Peyer's patch (tissue), 4 donors: ENCODE measurements around the gene U2AF1. TPM values are rescaled to one million over a fixed set of nuclear protein-coding genes. Genes with fewer than 3 reads are reported as not detected.
A peak's percentile ranks its signal among the peaks of the same experiment; 100 is the strongest.
"Not testable (repeated sequence)": the region's sequence is repeated elsewhere in the genome, so short reads cannot be mapped to it uniquely, and the experiment has no call there.

Source experiments
- DNase-seq, 3 donors: peaks; one replicate each; pipeline ENCODE4 v3.0.0-alpha.2; 2017 to 2019
- H3K27ac ChIP-seq, 4 donors: fragments of 200-600 bp; sonication (generic); one replicate each; pipeline ENCODE4 v1.5.1; 2016 to 2019
- H3K27me3 ChIP-seq, 2 donors: fragments of 200-600 bp; sonication (generic); one replicate each; pipeline ENCODE4 v1.5.1; 2019
- H3K36me3 ChIP-seq, 3 donors: fragments of 200-600 bp; sonication (generic); one replicate each; pipeline ENCODE4 v1.5.1; 2016 to 2019
- H3K4me1 ChIP-seq, 4 donors: fragments of 200-600 bp; sonication (generic); one replicate each; pipeline ENCODE4 v1.5.1; 2016 to 2019
- H3K4me3 ChIP-seq, 4 donors: fragments of 200-600 bp; sonication (generic); 1 replicate in 3 of 4; 2 replicates in 1 of 4; pipeline ENCODE4 v1.5.1; 2016 to 2019; ENCODE audit warnings: mild to moderate bottlenecking in 1 of 4
- H3K9me3 ChIP-seq, 4 donors: fragments of 200-600 bp; sonication (generic); one replicate each; pipeline ENCODE4 v1.5.1; 2016 to 2019; ENCODE audit warnings: mild to moderate bottlenecking in 1 of 4
- CTCF ChIP-seq, 6 experiments: fragments of 450-650 bp in 4 of 6; fragments of 200-600 bp in 2 of 6; sonication (generic) in 1 of 6; IDR thresholded peaks; one replicate each; pipeline ENCODE4 v1.5.1; 2017 to 2019; ENCODE audit warnings: antibody characterized with exemption in 6 of 6, mild to moderate bottlenecking in 3 of 6, moderate library complexity in 1 of 6
- total RNA-seq, 4 donors: library from RNA; depleted of rRNA; stranded (reverse); fragments of >200 nt; gene quantifications; one replicate each; pipeline ENCODE4 v1.1.0, GENCODE V29; 2016

U2AF1 gene
- total RNA-seq: 10 to 100 TPM; 28.1 to 53.6 (median 48.2) TPM

GRCh38 chr21:43106965-43107793, at the start of gene U2AF1:
Gene U2AF1, minus strand, starts transcription at chr21:43107570. Its CDS starts 76 bp downstream, at chr21:43107494.
- not testable (repeated sequence) for H3K27me3 ChIP-seq, H3K9me3 ChIP-seq, H3K36me3 ChIP-seq, H3K4me1 ChIP-seq
- DNase-seq: peak in 2 of 3 donors; percentile 47 to 72
- Histone ChIP-seq H3K4me3 (peak within 1 kb of the TSS in 3 of 4 donors; percentile 59 to 69 (median 62)), H3K27ac (peak within 1 kb of the TSS in 3 of 4 donors; percentile 64 to 87 (median 83))

GRCh38 chr21:43153601-43154000, 46.2 kb upstream of the U2AF1 start:
- H3K36me3 ChIP-seq, H3K27me3 ChIP-seq, H3K4me3 ChIP-seq, DNase-seq, H3K27ac ChIP-seq, H3K4me1 ChIP-seq, H3K9me3 ChIP-seq: not testable (repeated sequence)

- not testable (repeated sequence) for H3K36me3 ChIP-seq, H3K9me3 ChIP-seq, H3K27ac ChIP-seq, H3K4me3 ChIP-seq, H3K27me3 ChIP-seq, H3K4me1 ChIP-seq, DNase-seq
These were observed 42.0 kb upstream of the U2AF1 start for GRCh38 chr21:43149344-43149743.

- not testable (repeated sequence) for DNase-seq, H3K4me1 ChIP-seq, H3K36me3 ChIP-seq, H3K27me3 ChIP-seq, H3K27ac ChIP-seq, H3K4me3 ChIP-seq, H3K9me3 ChIP-seq
These were observed 40.6 kb upstream of the U2AF1 start for GRCh38 chr21:43147999-43148398.

- not testable (repeated sequence) for H3K9me3 ChIP-seq, H3K36me3 ChIP-seq, H3K4me3 ChIP-seq
These were observed 39.3 kb upstream of the U2AF1 start for GRCh38 chr21:43146637-43147036.

GRCh38 chr21:43141407-43141806, 34.0 kb upstream of the U2AF1 start:
- not testable (repeated sequence) for DNase-seq, H3K9me3 ChIP-seq, H3K4me1 ChIP-seq, H3K36me3 ChIP-seq, H3K4me3 ChIP-seq, H3K27me3 ChIP-seq, H3K27ac ChIP-seq

More at GRCh38 chr21:43146637-43147036, 39.3 kb upstream of the U2AF1 start:
- not testable (repeated sequence) for DNase-seq, H3K27ac ChIP-seq, H3K4me1 ChIP-seq, H3K27me3 ChIP-seq

- not testable (repeated sequence) for DNase-seq, H3K27ac ChIP-seq, H3K4me3 ChIP-seq, H3K4me1 ChIP-seq, H3K36me3 ChIP-seq, H3K27me3 ChIP-seq, H3K9me3 ChIP-seq
- peak in 1 of 6 experiments; percentile 8 for TF ChIP-seq CTCF (IDR thresholded peaks at IDR 0.05)
These were observed 31.6 kb upstream of the U2AF1 start for GRCh38 chr21:43138944-43139343.

- not testable (repeated sequence) for H3K27me3 ChIP-seq, H3K4me3 ChIP-seq, H3K27ac ChIP-seq, DNase-seq, H3K9me3 ChIP-seq, H3K36me3 ChIP-seq, H3K4me1 ChIP-seq
These were observed 27.1 kb upstream of the U2AF1 start for GRCh38 chr21:43134520-43134919.

- not testable (repeated sequence) for H3K4me1 ChIP-seq, H3K9me3 ChIP-seq, H3K27me3 ChIP-seq, H3K36me3 ChIP-seq, H3K4me3 ChIP-seq, DNase-seq, H3K27ac ChIP-seq
These were observed 22.7 kb upstream of the U2AF1 start for GRCh38 chr21:43130094-43130493.

- not testable (repeated sequence) for H3K36me3 ChIP-seq, H3K4me1 ChIP-seq, H3K27me3 ChIP-seq, H3K27ac ChIP-seq, H3K9me3 ChIP-seq, H3K4me3 ChIP-seq, DNase-seq
These were observed 8.6 kb upstream of the U2AF1 start for GRCh38 chr21:43115956-43116355.

GRCh38 chr21:43114483-43114882, 7.1 kb upstream of the U2AF1 start:
- not testable (repeated sequence) for H3K9me3 ChIP-seq, DNase-seq, H3K27me3 ChIP-seq, H3K36me3 ChIP-seq, H3K4me1 ChIP-seq, H3K27ac ChIP-seq, H3K4me3 ChIP-seq

- not testable (repeated sequence) for DNase-seq, H3K4me1 ChIP-seq, H3K27ac ChIP-seq, H3K9me3 ChIP-seq, H3K27me3 ChIP-seq, H3K36me3 ChIP-seq, H3K4me3 ChIP-seq
These were observed 1.6 kb upstream of the U2AF1 start for GRCh38 chr21:43109006-43109405.

GRCh38 chr21:43108177-43108576, 807 bp upstream of the U2AF1 start:
- H3K9me3 ChIP-seq, H3K27ac ChIP-seq, H3K4me1 ChIP-seq, H3K27me3 ChIP-seq, H3K36me3 ChIP-seq, DNase-seq, H3K4me3 ChIP-seq: not testable (repeated sequence)

GRCh38 chr21:43107794-43108137, 396 bp upstream of the U2AF1 start:
- H3K4me3 ChIP-seq, DNase-seq, H3K36me3 ChIP-seq, H3K27ac ChIP-seq, H3K9me3 ChIP-seq, H3K27me3 ChIP-seq, H3K4me1 ChIP-seq: not testable (repeated sequence)

GRCh38 chr21:43104642-43105041, 2.7 kb downstream of the U2AF1 start:
- not testable (repeated sequence) for H3K36me3 ChIP-seq, H3K27ac ChIP-seq, DNase-seq, H3K4me1 ChIP-seq, H3K4me3 ChIP-seq, H3K9me3 ChIP-seq, H3K27me3 ChIP-seq
